Uterus (tissue), 4 donors: Measurements from ENCODE around the gene PLXDC2. TPM values are rescaled to one million over a fixed set of nuclear protein-coding genes. Genes with fewer than 3 reads are reported as not detected.

Experiments used
- DNase-seq, 2 donors: peaks; one replicate each; pipeline ENCODE4 v3.0.0-alpha.2; 2019 to 2020
- H3K27ac ChIP-seq, 2 donors: fragments of 200-600 bp; sonication (generic); 1 replicate in 1 of 2; 2 replicates in 1 of 2; pipeline ENCODE4 v1.5.1; 2016 to 2018
- H3K27me3 ChIP-seq, 2 donors: fragments of 200-600 bp; sonication (generic); one replicate each; pipeline ENCODE4 v1.5.1; 2018 to 2019; ENCODE audit warnings: control low read depth in 1 of 2
- H3K36me3 ChIP-seq, 2 donors: fragments of 200-600 bp; sonication (generic); one replicate each; pipeline ENCODE4 v1.5.1; 2019; ENCODE audit warnings: control low read depth in 1 of 2
- H3K4me1 ChIP-seq, 2 donors: fragments of 200-600 bp; sonication (generic); one replicate each; pipeline ENCODE4 v1.5.1; 2018 to 2019; ENCODE audit warnings: control low read depth in 1 of 2
- H3K4me3 ChIP-seq, 2 donors: fragments of 200-600 bp; sonication (generic); 1 replicate in 1 of 2; 2 replicates in 1 of 2; pipeline ENCODE4 v1.5.1; 2018 to 2019; ENCODE audit warnings: mild to moderate bottlenecking in 1 of 2
- H3K9me3 ChIP-seq, 2 donors: fragments of 200-600 bp; sonication (generic); one replicate each; pipeline ENCODE4 v1.5.1; 2019; ENCODE audit warnings: control low read depth in 1 of 2
- CTCF ChIP-seq, 4 experiments: fragments of 200-600 bp in 2 of 4; fragments of 450-650 bp in 2 of 4; sonication (generic) in 2 of 4; IDR thresholded peaks; one replicate each; pipeline ENCODE4 v1.5.1; 2016 to 2019; ENCODE audit warnings: antibody characterized with exemption in 4 of 4, mild to moderate bottlenecking in 2 of 4, moderate library complexity in 1 of 4
- POLR2A ChIP-seq, 2 donors: fragments of 450-650 bp; IDR thresholded peaks; one replicate each; pipeline ENCODE4 v1.6.1; 2016; ENCODE audit warnings: antibody characterized with exemption in 2 of 2, mild to moderate bottlenecking in 1 of 2, moderate library complexity in 1 of 2
- intact Hi-C: fragments of 100-400 bp; cut with DNase I; formaldehyde crosslinking; loops from one replicate; pipeline ENCODE4 v1.15.1; 2023; ENCODE audit warnings: low total_unique reads
- total RNA-seq, 4 donors: library from RNA; depleted of rRNA in 3 of 4; stranded (reverse); fragments of >200 nt in 3 of 4; gene quantifications; one replicate each; pipeline versions ENCODE4 v1.1.0 to v1.2.4, GENCODE V29; 2014 to 2023
- donor health status: DM: yes; HTN: yes; CAD: no.

Gene PLXDC2
- total RNA-seq, 4 donors from 2014 or later = 39.4 to 59.2 (median 52.2) TPM

- Histone ChIP-seq H3K4me3 (no peak overlapping the region), H3K27ac (no peak overlapping the region), H3K36me3 (no peaks in the 10 kb centered on the region), H3K27me3 (no peaks in the 10 kb centered on the region), H3K4me1 (no peaks in the 10 kb centered on the region), H3K9me3 (no peaks in the 10 kb centered on the region)
- TF ChIP-seq POLR2A (IDR thresholded peaks at IDR 0.05) = no peak
- TF ChIP-seq CTCF (IDR thresholded peaks at IDR 0.05) = no peak
- intact Hi-C loops = no loop called here
- DNase-seq = no peak
Observed at GRCh38 chr10:19977097-19977521, 160.9 kb downstream of the PLXDC2 start.

GRCh38 chr10:19979628-19980027 is 163.4 kb downstream of the PLXDC2 start:
- H3K27me3 ChIP-seq = no peaks in the 10 kb centered on the region
- no peak for DNase-seq
- H3K27ac ChIP-seq = no peak overlapping the region
- H3K36me3 ChIP-seq = no peaks in the 10 kb centered on the region
- H3K4me1 ChIP-seq = no peaks in the 10 kb centered on the region
- no peak overlapping the region for H3K4me3 ChIP-seq
- intact Hi-C loops = no loop called here
- no peaks in the 10 kb centered on the region for H3K9me3 ChIP-seq
- TF ChIP-seq CTCF (IDR thresholded peaks at IDR 0.05) (no peak), POLR2A (IDR thresholded peaks at IDR 0.05) (no peak)

- no peak for TF ChIP-seq CTCF (IDR thresholded peaks at IDR 0.05)
- no peak for TF ChIP-seq POLR2A (IDR thresholded peaks at IDR 0.05)
- Histone ChIP-seq H3K4me1 (no peaks in the 10 kb centered on the region), H3K27ac (no peak overlapping the region), H3K36me3 (no peaks in the 10 kb centered on the region), H3K9me3 (no peaks in the 10 kb centered on the region), H3K27me3 (no peaks in the 10 kb centered on the region), H3K4me3 (no peak overlapping the region)
- DNase-seq = no peak
- intact Hi-C loops = no loop called here
Observed at GRCh38 chr10:19983880-19984565, 167.8 kb downstream of the PLXDC2 start.

- H3K4me3 ChIP-seq = no peak overlapping the region
- H3K9me3 ChIP-seq = no peaks in the 10 kb centered on the region
- no peak overlapping the region for H3K27ac ChIP-seq
- H3K4me1 ChIP-seq = no peaks in the 10 kb centered on the region
- intact Hi-C loops = no loop called here
- DNase-seq = no peak
- TF ChIP-seq POLR2A (IDR thresholded peaks at IDR 0.05) (no peak), CTCF (IDR thresholded peaks at IDR 0.05) (no peak)
- H3K27me3 ChIP-seq = no peaks in the 10 kb centered on the region
- no peaks in the 10 kb centered on the region for H3K36me3 ChIP-seq
Observed at GRCh38 chr10:19985745-19986144, 169.5 kb downstream of the PLXDC2 start.

- no peak for TF ChIP-seq POLR2A (IDR thresholded peaks at IDR 0.05)
- no peak for TF ChIP-seq CTCF (IDR thresholded peaks at IDR 0.05)
- Histone ChIP-seq H3K4me1 (no peaks in the 10 kb centered on the region), H3K9me3 (no peaks in the 10 kb centered on the region), H3K4me3 (no peak overlapping the region), H3K36me3 (no peaks in the 10 kb centered on the region), H3K27ac (no peak overlapping the region), H3K27me3 (no peaks in the 10 kb centered on the region)
- intact Hi-C loops = no loop called here
- DNase-seq = no peak
Observed at GRCh38 chr10:19986591-19986990, 170.4 kb downstream of the PLXDC2 start.
